GM12878 (cell line): ENCODE measurements around the gene PRKN. TPM values are rescaled to one million over a fixed set of nuclear protein-coding genes. Genes with fewer than 3 reads are reported as not detected.

Experiments
- ATAC-seq: fragments of 200-7000 bp; cut with Tn5 transposase; 3 replicates; pipeline ENCODE4 v1.9.1; 2020; ENCODE audit warnings: mild to moderate bottlenecking, moderate library complexity
- BruUV-seq: library from RNA; stranded (reverse); fragments of 400-500 nt; replicated peaks from 2 replicates; lab custom pipeline; 2021; lab: Mats Ljungman, UMichigan
- CTCF ChIA-PET: fragments of 300-600 bp; sonication (Branson Sonifier 250); formaldehyde crosslinking; extraction: SDS; loops from one replicate; lab custom pipeline; 2021; ENCODE audit warnings: inconsistent platforms; lab: Yijun Ruan, JAX
- POLR2A ChIA-PET: fragments of 350-600 bp; formaldehyde crosslinking; extraction: SDS; loops from one replicate; lab custom pipeline; 2021; ENCODE audit warnings: inconsistent platforms; lab: Charles Lee
- RAD21 ChIA-PET: fragments of 300-600 bp; sonication (Branson Sonifier 250); formaldehyde crosslinking; loops from one replicate; lab custom pipeline; 2023; ENCODE audit warnings: antibody characterized with exemption; ENCODE audit not compliant: unreplicated experiment; lab: Charles Lee
- SMC1A ChIA-PET: fragments of 300-600 bp; sonication (Branson Sonifier 250); formaldehyde crosslinking; loops from one replicate; lab custom pipeline; 2023; ENCODE audit not compliant: unreplicated experiment, uncharacterized antibody; lab: Charles Lee
- DNase-seq: peaks from one replicate; pipeline ENCODE4 v3.0.0-alpha.2; 2011; ENCODE audit warnings: low read depth, low spot score
- FAIRE-seq: peaks from 3 replicates; lab custom pipeline; 2011; peaks lifted over from hg19 to GRCh38; lab: Jason Lieb, UNC
- H2AFZ ChIP-seq: 2 replicates; pipeline ENCODE4 v1.6.0; 2011; ENCODE audit warnings: low read depth, low read length, control low read depth; ENCODE audit not compliant: control insufficient read depth
- H3K27ac ChIP-seq: 2 replicates; pipeline ENCODE4 v1.5.1; 2011; ENCODE audit warnings: control low read depth; ENCODE audit not compliant: control insufficient read depth, insufficient read depth
- H3K27me3 ChIP-seq, 2 experiments: replicated peaks in 1 of 2; 2 replicates each; pipeline versions ENCODE4 v1.6.0 to v1.6.1; 2011; ENCODE audit warnings: low read length in 1 of 2; ENCODE audit not compliant: control insufficient read depth in 2 of 2, insufficient read depth in 2 of 2
- H3K36me3 ChIP-seq, 2 experiments: 2 replicates each; pipeline ENCODE4 v1.5.1; 2011; ENCODE audit warnings: low read length in 1 of 2; ENCODE audit not compliant: control insufficient read depth in 2 of 2, insufficient read depth in 2 of 2
- H3K4me1 ChIP-seq: 2 replicates; pipeline ENCODE4 v1.6.1; 2011; ENCODE audit warnings: mild to moderate bottlenecking, low read length, moderate library complexity, mixed read lengths; ENCODE audit not compliant: control insufficient read depth, insufficient read depth
- H3K4me2 ChIP-seq: 2 replicates; pipeline ENCODE4 v1.6.0; 2011; ENCODE audit warnings: control low read depth; ENCODE audit not compliant: control insufficient read depth, insufficient read depth
- H3K4me3 ChIP-seq: fragments of 200-600 bp; sonication (generic); 2 replicates; pipeline ENCODE4 v1.5.1; 2016
- H3K79me2 ChIP-seq: 2 replicates; pipeline ENCODE4 v1.6.0; 2011; ENCODE audit warnings: low read length; ENCODE audit not compliant: control insufficient read depth, insufficient read depth
- H3K9ac ChIP-seq: 2 replicates; pipeline ENCODE4 v1.8.0; 2011; ENCODE audit warnings: low read length, control low read depth, mixed read lengths; ENCODE audit not compliant: control insufficient read depth, insufficient read depth
- H3K9me3 ChIP-seq: replicated peaks from 3 replicates; pipeline ENCODE4 v1.5.1; 2011; ENCODE audit warnings: mild to moderate bottlenecking, low read length; ENCODE audit not compliant: control insufficient read depth, insufficient read depth
- H4K20me1 ChIP-seq: 2 replicates; pipeline ENCODE4 v1.6.0; 2011; ENCODE audit not compliant: control insufficient read depth, insufficient read depth
- ASH2L ChIP-seq: fragments of 300-600, 200-600 bp; sonication (generic); IDR thresholded peaks from 2 replicates; pipeline ENCODE4 v1.6.1; 2017; ENCODE audit warnings: low read depth, mild to moderate bottlenecking, borderline replicate concordance
- ATF3 ChIP-seq: IDR thresholded peaks from 2 replicates; pipeline ENCODE4 v1.6.1; 2011; ENCODE audit warnings: low read depth, mild to moderate bottlenecking, low read length, moderate library complexity, borderline replicate concordance; ENCODE audit errors: extremely low read depth
- ATF7 ChIP-seq: fragments of 450-650 bp; IDR thresholded peaks from 2 replicates; pipeline ENCODE4 v1.6.1; 2016; ENCODE audit warnings: low read depth, mild to moderate bottlenecking
- CUX1 ChIP-seq: IDR thresholded peaks from 2 replicates; pipeline ENCODE4 v1.6.1; 2012; ENCODE audit warnings: improper control_type of control experiment, low read depth, low read length; ENCODE audit not compliant: insufficient replicate concordance
- EED ChIP-seq: sonication (generic); IDR thresholded peaks from 2 replicates; pipeline ENCODE4 v1.6.1; 2016; ENCODE audit warnings: antibody characterized with exemption, low read depth
- ELK1 ChIP-seq: IDR thresholded peaks from 2 replicates; pipeline ENCODE4 v1.6.1; 2012; ENCODE audit warnings: low read depth, low read length, improper control_type of control experiment
- GABPA ChIP-seq: IDR thresholded peaks from 2 replicates; pipeline ENCODE4 v1.6.1; 2014; ENCODE audit warnings: antibody characterized with exemption, low read depth, mild to moderate bottlenecking, inconsistent platforms
- HDAC6 ChIP-seq: fragments of 200-600 bp; sonication (generic); IDR thresholded peaks from one replicate; pipeline ENCODE4 v1.8.0; 2017; ENCODE audit warnings: antibody characterized with exemption; ENCODE audit not compliant: unreplicated experiment
- MYB ChIP-seq: fragments of 150-350 bp; IDR thresholded peaks from 2 replicates; pipeline ENCODE4 v1.6.1; 2014; ENCODE audit warnings: mild to moderate bottlenecking, low read depth, low read length, borderline replicate concordance
- RUNX3 ChIP-seq: IDR thresholded peaks from 2 replicates; pipeline ENCODE4 v1.6.1; 2012; ENCODE audit warnings: low read length, inconsistent platforms
- SMAD5 ChIP-seq: IDR thresholded peaks from 2 replicates; pipeline ENCODE4 v1.6.1; 2016; ENCODE audit warnings: antibody characterized with exemption, low read depth
- ZBED1 ChIP-seq: IDR thresholded peaks from 2 replicates; pipeline ENCODE4 v1.6.1; 2016; ENCODE audit warnings: borderline replicate concordance
- ZNF384 ChIP-seq: IDR thresholded peaks from 2 replicates; pipeline ENCODE4 v1.6.1; 2012; ENCODE audit warnings: low read depth, mild to moderate bottlenecking, low read length, improper control_type of control experiment, borderline replicate concordance
- WGBS: methylation state at CpG from one replicate; pipeline ENCODE4 v1.1.6; 2016; ENCODE audit warnings: low lambda C conversion rate; ENCODE audit not compliant: insufficient replicate concordance, insufficient coverage; ENCODE audit errors: missing lambda C conversion rate; 5-methylcytosine and 5-hydroxymethylcytosine counted together
- in situ Hi-C: fragments of 300-500 bp; cut with MboI; formaldehyde crosslinking; loops from 9 replicates; pipeline ENCODE4 v1.14.3; 2018; ENCODE audit warnings: mixed read lengths
- intact Hi-C: fragments of 100-400 bp; cut with micrococcal nuclease; formaldehyde crosslinking; loops from one replicate; pipeline ENCODE4 v1.14.2; 2022; ENCODE audit not compliant: unreplicated experiment
- polyA plus RNA-seq, 11 experiments: library from polyadenylated mRNA; depleted of rRNA in 4 of 11; unstranded in 6 of 11; stranded (reverse) in 5 of 11; fragments of >200 nt; fragmentation: Nextera tagmentation in 4 of 11; fragmentation: Illumina TruSeq in 1 of 11; extraction: Ambion mirVana in 4 of 11; extraction: Trizol in 1 of 11; gene quantifications; 1 replicate in 1 of 11; 2 replicates in 10 of 11; pipeline versions ENCODE4 v1.2.1 to v1.2.3, GENCODE V29; 2011 to 2016; ENCODE audit warnings: inconsistent platforms in 2 of 11, missing spikeins in 2 of 11, low read depth in 1 of 11
- total RNA-seq, 4 experiments: library from RNA; depleted of rRNA in 3 of 4; stranded (reverse); fragments of >200 nt in 3 of 4; fragmentation: Illumina TruSeq in 1 of 4; extraction: Trizol in 1 of 4; gene quantifications; 2 replicates each; pipeline versions ENCODE4 v1.2.1 to v1.2.3, GENCODE V29; 2013 to 2021
- TF ChIP-seq, protein P1 (sequence below): IDR thresholded peaks from 2 replicates; pipeline ENCODE4 v1.6.1; 2011; ENCODE audit warnings: borderline replicate concordance, low read depth, mild to moderate bottlenecking, moderate library complexity, mixed read lengths, low read length; ENCODE audit not compliant: insufficient read depth; ENCODE audit errors: extremely low read length

The PRKN gene
- total and polyA plus RNA-seq, 10 of the 15 experiments (the other 5 are each of a cell fraction or from before 2014, with no cell fraction given) = 0.06 to 0.09 TPM; not detected in 8

DNA sequence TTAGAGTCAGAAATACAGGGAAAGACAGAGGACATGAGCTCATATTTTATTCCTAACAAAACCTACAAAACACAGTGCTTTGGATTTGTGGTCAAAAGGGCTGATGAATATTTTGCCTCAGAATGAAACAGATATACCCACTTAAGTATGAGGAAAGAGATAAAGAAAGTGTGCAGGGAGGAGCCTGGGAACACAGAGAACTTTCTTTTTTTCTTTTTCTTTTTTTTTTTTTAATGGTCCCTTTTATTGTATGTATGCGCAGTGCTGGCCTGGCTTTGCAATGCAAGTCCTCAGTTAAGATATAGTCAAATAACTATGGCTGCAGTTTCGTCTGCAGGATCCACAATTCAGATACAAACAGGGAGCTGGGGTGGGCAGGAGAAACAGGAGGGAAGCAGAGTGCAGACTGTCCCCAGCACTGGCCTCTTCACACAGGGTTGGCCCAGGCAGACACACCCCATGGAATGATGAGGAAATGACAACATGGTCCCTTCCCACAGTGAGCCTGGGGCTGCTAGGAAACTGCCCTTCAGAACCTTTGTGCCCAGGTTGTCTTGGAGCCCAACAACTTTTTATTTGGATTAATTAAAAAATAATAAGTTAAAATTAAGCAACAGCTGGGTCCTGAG, 823.9 kb downstream of the PRKN start:
- DNase-seq (no peak), ATAC-seq (no peak), FAIRE-seq (no peak)
- no peaks in the 10 kb centered on the region for H3K36me3 ChIP-seq
- no peaks in the 10 kb centered on the region for H3K79me2 ChIP-seq
- in situ Hi-C loops = no loop called here
- no peaks in the 10 kb centered on the region for H3K9me3 ChIP-seq
- no CpG with 5 or more reads among the region's 2 CpGs for WGBS
- no peak overlapping the region for H3K4me3 ChIP-seq
- no peak overlapping the region for H3K27ac ChIP-seq
- BruUV-seq = no TSS peak
- ChIA-PET CTCF (no interaction called here), SMC1A (interaction anchor here (1.0 kb wide), 1 partner anchor 14 kb away, joined by 3 read pairs; no protein-coding TSS in a partner anchor), RAD21 (no interaction called here), POLR2A (interaction anchor here (0.7 kb wide), 1 partner anchor 1973 kb away, joined by 3 read pairs; no protein-coding TSS in a partner anchor)
- H3K27me3 ChIP-seq = no peaks in the 10 kb centered on the region
- H3K4me1 ChIP-seq = no peaks in the 10 kb centered on the region
- no peak overlapping the region for H3K4me2 ChIP-seq
- intact Hi-C loops = no loop called here
- no peaks in the 10 kb centered on the region for H4K20me1 ChIP-seq
- TF ChIP-seq HDAC6 (no peak), ZNF384 (no peak), EED (no peak), GABPA (no peak), ASH2L (no peak), ZBED1 (no peak), SMAD5 (no peak), ATF3 (no peak), ATF7 (no peak), MYB (no peak), ELK1 (no peak), CUX1 (no peak), RUNX3 (no peak)
- TF ChIP-seq, protein P1, sequence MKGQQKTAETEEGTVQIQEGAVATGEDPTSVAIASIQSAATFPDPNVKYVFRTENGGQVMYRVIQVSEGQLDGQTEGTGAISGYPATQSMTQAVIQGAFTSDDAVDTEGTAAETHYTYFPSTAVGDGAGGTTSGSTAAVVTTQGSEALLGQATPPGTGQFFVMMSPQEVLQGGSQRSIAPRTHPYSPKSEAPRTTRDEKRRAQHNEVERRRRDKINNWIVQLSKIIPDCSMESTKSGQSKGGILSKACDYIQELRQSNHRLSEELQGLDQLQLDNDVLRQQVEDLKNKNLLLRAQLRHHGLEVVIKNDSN = no peak
- H3K9ac ChIP-seq = no peak overlapping the region
- H2AFZ ChIP-seq = no peak overlapping the region
